ENCODE measurements around the gene MSI2.
A peak's percentile ranks its signal among the peaks of the same experiment; 100 is the strongest.

Gene MSI2

GRCh38 chr17:57273490-57273889 lies 17.2 kb downstream of the MSI2 start:
- no peak for DNase-seq

- DNase-seq = no peak
These were observed 17.8 kb downstream of the MSI2 start for GRCh38 chr17:57274162-57274561.

GRCh38 chr17:57275071-57275764 lies 18.9 kb downstream of the MSI2 start:
- DNase-seq = no peak

- no peak for DNase-seq
These were observed 20.3 kb downstream of the MSI2 start for GRCh38 chr17:57276621-57277020.

- no peak for DNase-seq
These were observed 21.7 kb downstream of the MSI2 start for GRCh38 chr17:57277923-57278604.

GRCh38 chr17:57278740-57279387 lies 22.5 kb downstream of the MSI2 start:
- no peak for DNase-seq

GRCh38 chr17:57279432-57279831 lies 23.1 kb downstream of the MSI2 start:
- DNase-seq = no peak

GRCh38 chr17:57281887-57282286 lies 25.6 kb downstream of the MSI2 start:
- DNase-seq = no peak

- DNase-seq = peak; percentile 32
These were observed 26.0 kb downstream of the MSI2 start for GRCh38 chr17:57282296-57282695.

GRCh38 chr17:57283203-57283971 lies 27.1 kb downstream of the MSI2 start:
- DNase-seq = no peak

GRCh38 chr17:57284583-57284982 lies 28.3 kb downstream of the MSI2 start:
- DNase-seq = no peak

- no peak for DNase-seq
These were observed 28.8 kb downstream of the MSI2 start for GRCh38 chr17:57284984-57285646.

GRCh38 chr17:57285701-57286100 lies 29.4 kb downstream of the MSI2 start:
- no peak for DNase-seq

- peak; percentile 65 for DNase-seq
These were observed 30.2 kb downstream of the MSI2 start for GRCh38 chr17:57286399-57287105.

- no peak for DNase-seq
These were observed 31.9 kb downstream of the MSI2 start for GRCh38 chr17:57288040-57288772.

- DNase-seq = no peak
These were observed 32.4 kb downstream of the MSI2 start for GRCh38 chr17:57288773-57289121.

GRCh38 chr17:57289130-57289529 lies 32.8 kb downstream of the MSI2 start:
- DNase-seq = no peak

- DNase-seq = peak; percentile 36
These were observed 33.3 kb downstream of the MSI2 start for GRCh38 chr17:57289613-57290012.

- no peak for DNase-seq
These were observed 34.7 kb downstream of the MSI2 start for GRCh38 chr17:57290981-57291380.

- DNase-seq = no peak
These were observed 35.8 kb downstream of the MSI2 start for GRCh38 chr17:57292091-57292490.

GRCh38 chr17:57293077-57293476 lies 36.8 kb downstream of the MSI2 start:
- DNase-seq = no peak

GRCh38 chr17:57294101-57294500 lies 37.8 kb downstream of the MSI2 start:
- peak; percentile 41 for DNase-seq

Data from DMS79 treated with DMSO at 0.1 percent for 48 hours (cell line).